ENCODE data around the gene SLC37A3. TPM values are rescaled to one million over a fixed set of nuclear protein-coding genes. Genes with fewer than 3 reads are reported as not detected.

Gene SLC37A3
- total RNA-seq, 1 experiment from 2014 or later, result 52.7 TPM

DNA sequence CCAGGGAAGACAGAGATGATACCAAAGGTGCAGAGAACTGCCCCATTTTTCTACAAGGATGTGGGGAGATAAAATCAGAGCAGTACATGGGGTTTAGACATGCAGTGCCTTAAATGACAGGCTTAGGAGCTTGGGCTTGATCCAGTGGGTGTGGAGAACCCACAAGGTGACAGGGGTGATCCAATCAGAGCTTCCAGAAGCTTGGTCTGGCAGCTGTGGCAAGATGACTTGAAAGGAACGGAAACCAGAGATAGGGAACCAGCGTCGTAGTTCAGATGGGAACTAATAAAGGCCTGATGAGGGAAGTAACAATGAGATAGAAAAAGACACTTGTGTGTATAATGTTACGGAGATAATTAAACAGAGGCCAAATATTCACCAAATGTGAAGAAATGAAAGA is 80.7 kb downstream of the SLC37A3 start:
- H2AK5ac ChIP-seq (ENCODE audit: insufficient read length, low read length), result no peak overlapping the region
- WGBS (ENCODE audit: extremely low coverage, insufficient read length, low lambda C conversion rate), result no CpG with 5 or more reads among the region's 4 CpGs
- no peak overlapping the region for H3K9ac ChIP-seq (ENCODE audit: extremely low read depth, insufficient read length, low read length)
- no peak overlapping the region for H4K8ac ChIP-seq (replicated peaks; ENCODE audit: insufficient read length, low read depth, low read length)
- H3K4me1 Mint-ChIP-seq, result peaks cover 0 to 2% of the 10 kb centered on the region in 2 experiments; a peak in 3 of 4 replicates
- no peak overlapping the region for H3K4ac ChIP-seq (ENCODE audit: low read depth, low read length)
- no peaks in the 10 kb centered on the region for H3K79me1 ChIP-seq (ENCODE audit: insufficient read depth, low read depth, low read length, poor library complexity, severe bottlenecking)
- no peak overlapping the region for H4K91ac ChIP-seq (ENCODE audit: insufficient read length, low read depth, low read length)
- no peak for DNase-seq
- H3K18ac ChIP-seq (ENCODE audit: insufficient read length, low read depth, low read length), result no peak overlapping the region
- no peak overlapping the region for H2BK120ac ChIP-seq (ENCODE audit: low read depth, low read length, poor library complexity, severe bottlenecking)
- H2BK20ac ChIP-seq (ENCODE audit: low read depth, low read length, poor library complexity, severe bottlenecking), result no peak overlapping the region
- no peak overlapping the region for H3K23ac ChIP-seq (ENCODE audit: insufficient read length, low read depth, low read length)
- no peaks in the 10 kb centered on the region for H3K23me2 ChIP-seq (ENCODE audit: insufficient read length, low read depth, low read length, poor library complexity, severe bottlenecking)
- H3K4me1 ChIP-seq (ENCODE audit: insufficient read depth, low read length), result no peaks in the 10 kb centered on the region; the same call in 1 of the 2 replicates
- H3K79me2 ChIP-seq (ENCODE audit: insufficient read depth, low read length), result no peaks in the 10 kb centered on the region
- no peak overlapping the region for H2BK5ac ChIP-seq (ENCODE audit: insufficient read length, low read length)
- H3K4me2 ChIP-seq (ENCODE audit: insufficient read depth, insufficient read length, low read length), result no peak overlapping the region
- H3K27me3 Mint-ChIP-seq (ENCODE audit: low read depth), result no peaks in the 10 kb centered on the region; the same call in 1 of the 2 replicates
- H3K27me3 ChIP-seq (ENCODE audit: insufficient read depth, low read length), result no peaks in the 10 kb centered on the region
- no peak overlapping the region for H2BK12ac ChIP-seq (ENCODE audit: insufficient read length, low read depth, low read length)
- peaks cover 5 to 6% of the 10 kb centered on the region in 2 experiments for H3K9me3 Mint-ChIP-seq
- H3K56ac ChIP-seq (ENCODE audit: insufficient read length, low read depth, low read length), result no peak overlapping the region
- H3T11ph ChIP-seq (ENCODE audit: low read length), result no peak overlapping the region
- no peak overlapping the region for H3K27ac ChIP-seq (ENCODE audit: insufficient read length, low read depth, low read length)
- TF ChIP-seq, protein P1, sequence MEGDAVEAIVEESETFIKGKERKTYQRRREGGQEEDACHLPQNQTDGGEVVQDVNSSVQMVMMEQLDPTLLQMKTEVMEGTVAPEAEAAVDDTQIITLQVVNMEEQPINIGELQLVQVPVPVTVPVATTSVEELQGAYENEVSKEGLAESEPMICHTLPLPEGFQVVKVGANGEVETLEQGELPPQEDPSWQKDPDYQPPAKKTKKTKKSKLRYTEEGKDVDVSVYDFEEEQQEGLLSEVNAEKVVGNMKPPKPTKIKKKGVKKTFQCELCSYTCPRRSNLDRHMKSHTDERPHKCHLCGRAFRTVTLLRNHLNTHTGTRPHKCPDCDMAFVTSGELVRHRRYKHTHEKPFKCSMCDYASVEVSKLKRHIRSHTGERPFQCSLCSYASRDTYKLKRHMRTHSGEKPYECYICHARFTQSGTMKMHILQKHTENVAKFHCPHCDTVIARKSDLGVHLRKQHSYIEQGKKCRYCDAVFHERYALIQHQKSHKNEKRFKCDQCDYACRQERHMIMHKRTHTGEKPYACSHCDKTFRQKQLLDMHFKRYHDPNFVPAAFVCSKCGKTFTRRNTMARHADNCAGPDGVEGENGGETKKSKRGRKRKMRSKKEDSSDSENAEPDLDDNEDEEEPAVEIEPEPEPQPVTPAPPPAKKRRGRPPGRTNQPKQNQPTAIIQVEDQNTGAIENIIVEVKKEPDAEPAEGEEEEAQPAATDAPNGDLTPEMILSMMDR (conservative IDR thresholded peaks at IDR 0.05), result no peak
- no peaks in the 10 kb centered on the region for H4K20me1 ChIP-seq (ENCODE audit: control insufficient read depth, insufficient read depth, insufficient read length)
- H3K14ac ChIP-seq (ENCODE audit: insufficient read depth, low read length), result no peak overlapping the region
- H2AFZ ChIP-seq (ENCODE audit: low read length), result no peak overlapping the region
- peaks cover 1% of the 10 kb centered on the region for H3K9me3 ChIP-seq (ENCODE audit: control insufficient read depth, low read depth, low read length)
- no peak overlapping the region for H4K5ac ChIP-seq (ENCODE audit: insufficient read length, low read depth, low read length)
- H2BK15ac ChIP-seq (ENCODE audit: low read depth, low read length), result no peak overlapping the region
- no peak overlapping the region for H3K4me3 Mint-ChIP-seq
- H3K27ac Mint-ChIP-seq, result no peak overlapping the region
- H3K36me3 Mint-ChIP-seq (ENCODE audit: insufficient read depth in 1 of 3, low read depth in 3 of 3), result peaks cover 5 to 15% (median 7%) of the 10 kb centered on the region in 3 experiments

All from H9 (cell line).